ENCODE data around the gene CACNB4. TPM values are rescaled to one million over a fixed set of nuclear protein-coding genes. Genes with fewer than 3 reads are reported as not detected.
A peak's percentile ranks its signal among the peaks of the same experiment; 100 is the strongest.

Gene CACNB4
- total and polyA plus RNA-seq, 9 of the 15 experiments (the other 6 are each of a cell fraction or from before 2014, with no cell fraction given) = 0.01 to 0.20 (median 0.04) TPM; not detected in 1

GRCh38 chr2:151999053-151999452 is 99.8 kb downstream of the CACNB4 start (continued):
- TF ChIP-seq ELK3 (CRISPR knock-in tag; IDR thresholded peaks at IDR 0.05) (no peak), MIER1 (IDR thresholded peaks at IDR 0.05; ENCODE audit: low read depth) (no peak), ZNF175 (CRISPR knock-in tag; IDR thresholded peaks at IDR 0.05; ENCODE audit: low read depth) (no peak), CEBPB (tag; IDR thresholded peaks at IDR 0.05) (no peak), CLOCK (CRISPR knock-in tag; IDR thresholded peaks at IDR 0.05; ENCODE audit: borderline replicate concordance) (no peak), PBX2 (CRISPR knock-in tag; IDR thresholded peaks at IDR 0.05; ENCODE audit: low read depth) (no peak), PBX2 (tag; conservative IDR thresholded peaks at IDR 0.05; ENCODE audit: low read depth) (peak; percentile 91), SRSF1 (IDR thresholded peaks at IDR 0.05; ENCODE audit: low read depth, low read length) (no peak), SIX5 (IDR thresholded peaks at IDR 0.05; ENCODE audit: borderline replicate concordance in 1 of 2, insufficient read depth in 1 of 2, low read depth in 1 of 2, low read length in 2 of 2) (no peak), ARID3A (IDR thresholded peaks at IDR 0.05; ENCODE audit: borderline replicate concordance, low read depth, low read length) (0 out of 2 replicates have a peak, but pooled peaks have one; percentile 70), XRCC5 (IDR thresholded peaks at IDR 0.05; ENCODE audit: low read depth, low read length) (0 out of 2 replicates have a peak, but pooled peaks have one; percentile 37), TEAD2 (tag; IDR thresholded peaks at IDR 0.05) (no peak), ZNF57 (CRISPR knock-in tag; IDR thresholded peaks at IDR 0.05) (no peak), YBX1 (IDR thresholded peaks at IDR 0.05) (no peak), FOXK1 (CRISPR knock-in tag; IDR thresholded peaks at IDR 0.05; ENCODE audit: borderline replicate concordance) (no peak)

All from K562 (cell line).